ENCODE data around the gene KCNK4.

DNA sequence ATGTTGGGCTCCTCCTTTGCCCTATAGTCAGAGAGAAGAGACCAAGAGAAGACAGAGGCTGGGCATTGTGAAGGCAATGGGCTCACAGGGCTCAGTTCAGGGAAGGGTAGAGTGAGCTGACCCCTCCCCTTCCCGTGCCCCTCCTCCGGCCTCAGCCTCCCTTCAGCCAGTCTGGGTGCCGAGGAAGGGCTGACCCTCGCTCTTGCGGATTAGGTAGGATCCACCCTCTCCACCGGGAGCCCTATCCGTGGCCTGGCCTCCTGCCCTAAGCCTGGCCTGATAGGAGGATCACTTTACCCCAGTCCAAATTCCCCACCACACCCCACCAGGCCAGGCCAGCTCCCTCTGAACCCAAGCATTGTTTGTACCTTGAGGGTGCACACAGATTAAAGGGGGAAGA, 42.5 kb upstream of the KCNK4 start:
- TF ChIP-seq, protein P1, sequence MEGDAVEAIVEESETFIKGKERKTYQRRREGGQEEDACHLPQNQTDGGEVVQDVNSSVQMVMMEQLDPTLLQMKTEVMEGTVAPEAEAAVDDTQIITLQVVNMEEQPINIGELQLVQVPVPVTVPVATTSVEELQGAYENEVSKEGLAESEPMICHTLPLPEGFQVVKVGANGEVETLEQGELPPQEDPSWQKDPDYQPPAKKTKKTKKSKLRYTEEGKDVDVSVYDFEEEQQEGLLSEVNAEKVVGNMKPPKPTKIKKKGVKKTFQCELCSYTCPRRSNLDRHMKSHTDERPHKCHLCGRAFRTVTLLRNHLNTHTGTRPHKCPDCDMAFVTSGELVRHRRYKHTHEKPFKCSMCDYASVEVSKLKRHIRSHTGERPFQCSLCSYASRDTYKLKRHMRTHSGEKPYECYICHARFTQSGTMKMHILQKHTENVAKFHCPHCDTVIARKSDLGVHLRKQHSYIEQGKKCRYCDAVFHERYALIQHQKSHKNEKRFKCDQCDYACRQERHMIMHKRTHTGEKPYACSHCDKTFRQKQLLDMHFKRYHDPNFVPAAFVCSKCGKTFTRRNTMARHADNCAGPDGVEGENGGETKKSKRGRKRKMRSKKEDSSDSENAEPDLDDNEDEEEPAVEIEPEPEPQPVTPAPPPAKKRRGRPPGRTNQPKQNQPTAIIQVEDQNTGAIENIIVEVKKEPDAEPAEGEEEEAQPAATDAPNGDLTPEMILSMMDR (IDR thresholded peaks at IDR 0.05), result no peak
- TF ChIP-seq, protein P2, sequence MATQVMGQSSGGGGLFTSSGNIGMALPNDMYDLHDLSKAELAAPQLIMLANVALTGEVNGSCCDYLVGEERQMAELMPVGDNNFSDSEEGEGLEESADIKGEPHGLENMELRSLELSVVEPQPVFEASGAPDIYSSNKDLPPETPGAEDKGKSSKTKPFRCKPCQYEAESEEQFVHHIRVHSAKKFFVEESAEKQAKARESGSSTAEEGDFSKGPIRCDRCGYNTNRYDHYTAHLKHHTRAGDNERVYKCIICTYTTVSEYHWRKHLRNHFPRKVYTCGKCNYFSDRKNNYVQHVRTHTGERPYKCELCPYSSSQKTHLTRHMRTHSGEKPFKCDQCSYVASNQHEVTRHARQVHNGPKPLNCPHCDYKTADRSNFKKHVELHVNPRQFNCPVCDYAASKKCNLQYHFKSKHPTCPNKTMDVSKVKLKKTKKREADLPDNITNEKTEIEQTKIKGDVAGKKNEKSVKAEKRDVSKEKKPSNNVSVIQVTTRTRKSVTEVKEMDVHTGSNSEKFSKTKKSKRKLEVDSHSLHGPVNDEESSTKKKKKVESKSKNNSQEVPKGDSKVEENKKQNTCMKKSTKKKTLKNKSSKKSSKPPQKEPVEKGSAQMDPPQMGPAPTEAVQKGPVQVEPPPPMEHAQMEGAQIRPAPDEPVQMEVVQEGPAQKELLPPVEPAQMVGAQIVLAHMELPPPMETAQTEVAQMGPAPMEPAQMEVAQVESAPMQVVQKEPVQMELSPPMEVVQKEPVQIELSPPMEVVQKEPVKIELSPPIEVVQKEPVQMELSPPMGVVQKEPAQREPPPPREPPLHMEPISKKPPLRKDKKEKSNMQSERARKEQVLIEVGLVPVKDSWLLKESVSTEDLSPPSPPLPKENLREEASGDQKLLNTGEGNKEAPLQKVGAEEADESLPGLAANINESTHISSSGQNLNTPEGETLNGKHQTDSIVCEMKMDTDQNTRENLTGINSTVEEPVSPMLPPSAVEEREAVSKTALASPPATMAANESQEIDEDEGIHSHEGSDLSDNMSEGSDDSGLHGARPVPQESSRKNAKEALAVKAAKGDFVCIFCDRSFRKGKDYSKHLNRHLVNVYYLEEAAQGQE (IDR thresholded peaks at IDR 0.05; ENCODE audit: insufficient read depth in 1 of 2, low read depth in 2 of 2, low read length in 1 of 2), result no peak
